SK-N-SH treated with all-trans-retinoic acid at 6 μM for 48 hours (cell line): ENCODE measurements around the gene F2.

Experiments used
- ATAC-seq: fragments of 200-7000 bp; cut with Tn5 transposase; 3 replicates; pipeline ENCODE4 v1.9.1; 2020; ENCODE audit warnings: mild to moderate bottlenecking, moderate library complexity
- ARNTL ChIP-seq: fragments of 450-650 bp; formaldehyde crosslinking; IDR thresholded peaks from 2 replicates; pipeline ENCODE4 v1.5.0; 2020; ENCODE audit warnings: low read depth, mild to moderate bottlenecking, moderate library complexity, borderline replicate concordance
- BACH2 ChIP-seq: fragments of 250-450 bp; sonication (Bioruptor Pico); IDR thresholded peaks from 2 replicates; pipeline ENCODE4 v1.9.0; 2021; ENCODE audit warnings: mild to moderate bottlenecking, borderline replicate concordance
- CSDC2 ChIP-seq: fragments of 250-450 bp; sonication (Bioruptor Pico); IDR thresholded peaks from 2 replicates; pipeline ENCODE4 v1.5.0; 2020; ENCODE audit warnings: mild to moderate bottlenecking, moderate library complexity
- CSRNP3 ChIP-seq: fragments of 250-450 bp; sonication (Bioruptor Pico); IDR thresholded peaks from 2 replicates; pipeline ENCODE4 v1.5.1; 2021; ENCODE audit warnings: mild to moderate bottlenecking, moderate library complexity
- ESRRG ChIP-seq: fragments of 250-450 bp; sonication (Bioruptor Pico); IDR thresholded peaks from 2 replicates; pipeline ENCODE4 v1.6.1; 2021; ENCODE audit warnings: mild to moderate bottlenecking
- GLIS3 ChIP-seq: fragments of 250-450 bp; sonication (Bioruptor Pico); IDR thresholded peaks from 2 replicates; pipeline ENCODE4 v1.5.0; 2020; ENCODE audit warnings: mild to moderate bottlenecking, moderate library complexity
- ISL1 ChIP-seq: fragments of 250-450 bp; sonication (Bioruptor Pico); IDR thresholded peaks from 2 replicates; pipeline ENCODE4 v2.1.2; 2022; ENCODE audit warnings: mild to moderate bottlenecking, moderate library complexity
- OSR1 ChIP-seq: fragments of 250-450 bp; sonication (Bioruptor Pico); IDR thresholded peaks from 2 replicates; pipeline ENCODE4 v1.8.0; 2022; ENCODE audit warnings: moderate library complexity, mild to moderate bottlenecking, inconsistent platforms
- PATZ1 ChIP-seq: fragments of 250-450 bp; sonication (Bioruptor Pico); IDR thresholded peaks from 2 replicates; pipeline ENCODE4 v1.8.0; 2020; ENCODE audit warnings: mild to moderate bottlenecking, moderate library complexity, borderline replicate concordance
- PPARA ChIP-seq: fragments of 250-450 bp; sonication (Bioruptor Pico); IDR thresholded peaks from 2 replicates; pipeline ENCODE4 v1.5.0; 2020; ENCODE audit warnings: mild to moderate bottlenecking, borderline replicate concordance
- RARB ChIP-seq: fragments of 250-450 bp; sonication (Bioruptor Pico); IDR thresholded peaks from 2 replicates; pipeline ENCODE4 v1.8.0; 2021; ENCODE audit warnings: mild to moderate bottlenecking, moderate library complexity
- TCF4 ChIP-seq: fragments of 250-450 bp; sonication (Bioruptor Pico); IDR thresholded peaks from 2 replicates; pipeline ENCODE4 v1.8.0; 2021; ENCODE audit warnings: mild to moderate bottlenecking, moderate library complexity, borderline replicate concordance
- TOX ChIP-seq: fragments of 250-450 bp; sonication (Bioruptor Pico); IDR thresholded peaks from 2 replicates; pipeline ENCODE4 v1.8.0; 2021; ENCODE audit warnings: mild to moderate bottlenecking, moderate library complexity, borderline replicate concordance
- ZC3H10 ChIP-seq: fragments of 250-450 bp; sonication (Bioruptor Pico); IDR thresholded peaks from 2 replicates; pipeline ENCODE4 v1.5.1; 2021; ENCODE audit warnings: mild to moderate bottlenecking, moderate library complexity
- ZFP3 ChIP-seq: fragments of 250-450 bp; sonication (Bioruptor Pico); IDR thresholded peaks from 2 replicates; pipeline ENCODE4 v1.5.0; 2020; ENCODE audit warnings: mild to moderate bottlenecking, moderate library complexity
- ZFP30 ChIP-seq: fragments of 450-650 bp; formaldehyde crosslinking; IDR thresholded peaks from 2 replicates; pipeline ENCODE4 v1.5.0; 2022; ENCODE audit warnings: mild to moderate bottlenecking, moderate library complexity
- ZNF565 ChIP-seq: fragments of 450-650 bp; formaldehyde crosslinking; conservative IDR thresholded peaks from 2 replicates; pipeline ENCODE4 v1.5.0; 2020; ENCODE audit warnings: low read depth, mild to moderate bottlenecking, moderate library complexity
- ZNF70 ChIP-seq: fragments of 450-650 bp; formaldehyde crosslinking; IDR thresholded peaks from 2 replicates; pipeline ENCODE4 v1.5.0; 2020; ENCODE audit warnings: mild to moderate bottlenecking, moderate library complexity
- TF ChIP-seq, protein P1 (sequence below): fragments of 250-450 bp; sonication (Bioruptor Pico); IDR thresholded peaks from 2 replicates; pipeline ENCODE4 v1.8.0; 2021; ENCODE audit warnings: low read depth, mild to moderate bottlenecking, moderate library complexity, borderline replicate concordance
- TF ChIP-seq, protein P2 (sequence below): fragments of 250-450 bp; sonication (Bioruptor Pico); IDR thresholded peaks from 2 replicates; pipeline ENCODE4 v1.5.0; 2020; ENCODE audit warnings: mild to moderate bottlenecking, moderate library complexity

F2 gene

DNA sequence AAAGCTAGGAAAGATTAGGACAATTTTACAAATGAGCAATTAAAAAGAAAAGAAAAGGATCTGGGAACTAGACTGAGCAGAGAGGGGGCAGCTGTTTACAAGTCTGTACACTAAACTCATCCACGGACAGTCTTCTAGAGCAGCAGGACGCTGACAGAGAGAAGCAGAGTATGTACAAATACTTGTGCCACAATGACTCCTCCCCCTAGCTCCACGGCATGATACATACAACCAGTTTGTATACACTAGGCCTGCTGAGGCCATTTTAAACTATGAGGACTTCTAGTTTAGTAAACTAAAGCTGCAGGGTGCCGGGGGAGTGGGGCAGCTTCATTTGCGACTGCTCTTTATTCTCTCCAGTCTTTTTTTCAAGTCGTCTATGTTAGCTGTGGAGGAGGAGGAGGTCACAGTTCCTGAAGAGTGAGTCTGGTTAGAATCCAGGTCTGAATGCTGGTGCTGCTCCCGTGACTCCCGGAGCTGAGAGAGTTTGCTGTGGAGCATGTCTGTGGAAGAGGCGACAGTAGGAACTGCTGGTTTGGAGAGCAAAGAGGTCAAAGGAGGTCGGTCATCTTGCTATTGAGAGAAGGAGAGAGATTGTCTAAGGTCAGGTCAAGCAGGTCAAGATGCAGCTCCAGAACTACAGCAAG lies 24.8 kb downstream of the F2 start:
- no peak for ATAC-seq
- TF ChIP-seq GLIS3 (CRISPR knock-in tag) (no peak), TOX (no peak), CSDC2 (CRISPR knock-in tag) (no peak), RARB (CRISPR knock-in tag) (no peak), TCF4 (CRISPR knock-in tag) (no peak), ESRRG (CRISPR knock-in tag) (no peak), ZFP30 (CRISPR knock-in tag) (no peak), PPARA (CRISPR knock-in tag) (no peak), ZFP3 (CRISPR knock-in tag) (no peak)
- TF ChIP-seq, protein P1, sequence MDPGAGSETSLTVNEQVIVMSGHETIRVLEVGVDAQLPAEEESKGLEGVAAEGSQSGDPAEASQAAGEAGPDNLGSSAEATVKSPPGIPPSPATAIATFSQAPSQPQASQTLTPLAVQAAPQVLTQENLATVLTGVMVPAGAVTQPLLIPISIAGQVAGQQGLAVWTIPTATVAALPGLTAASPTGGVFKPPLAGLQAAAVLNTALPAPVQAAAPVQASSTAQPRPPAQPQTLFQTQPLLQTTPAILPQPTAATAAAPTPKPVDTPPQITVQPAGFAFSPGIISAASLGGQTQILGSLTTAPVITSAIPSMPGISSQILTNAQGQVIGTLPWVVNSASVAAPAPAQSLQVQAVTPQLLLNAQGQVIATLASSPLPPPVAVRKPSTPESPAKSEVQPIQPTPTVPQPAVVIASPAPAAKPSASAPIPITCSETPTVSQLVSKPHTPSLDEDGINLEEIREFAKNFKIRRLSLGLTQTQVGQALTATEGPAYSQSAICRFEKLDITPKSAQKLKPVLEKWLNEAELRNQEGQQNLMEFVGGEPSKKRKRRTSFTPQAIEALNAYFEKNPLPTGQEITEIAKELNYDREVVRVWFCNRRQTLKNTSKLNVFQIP, result no peak
- TF ChIP-seq, protein P2, sequence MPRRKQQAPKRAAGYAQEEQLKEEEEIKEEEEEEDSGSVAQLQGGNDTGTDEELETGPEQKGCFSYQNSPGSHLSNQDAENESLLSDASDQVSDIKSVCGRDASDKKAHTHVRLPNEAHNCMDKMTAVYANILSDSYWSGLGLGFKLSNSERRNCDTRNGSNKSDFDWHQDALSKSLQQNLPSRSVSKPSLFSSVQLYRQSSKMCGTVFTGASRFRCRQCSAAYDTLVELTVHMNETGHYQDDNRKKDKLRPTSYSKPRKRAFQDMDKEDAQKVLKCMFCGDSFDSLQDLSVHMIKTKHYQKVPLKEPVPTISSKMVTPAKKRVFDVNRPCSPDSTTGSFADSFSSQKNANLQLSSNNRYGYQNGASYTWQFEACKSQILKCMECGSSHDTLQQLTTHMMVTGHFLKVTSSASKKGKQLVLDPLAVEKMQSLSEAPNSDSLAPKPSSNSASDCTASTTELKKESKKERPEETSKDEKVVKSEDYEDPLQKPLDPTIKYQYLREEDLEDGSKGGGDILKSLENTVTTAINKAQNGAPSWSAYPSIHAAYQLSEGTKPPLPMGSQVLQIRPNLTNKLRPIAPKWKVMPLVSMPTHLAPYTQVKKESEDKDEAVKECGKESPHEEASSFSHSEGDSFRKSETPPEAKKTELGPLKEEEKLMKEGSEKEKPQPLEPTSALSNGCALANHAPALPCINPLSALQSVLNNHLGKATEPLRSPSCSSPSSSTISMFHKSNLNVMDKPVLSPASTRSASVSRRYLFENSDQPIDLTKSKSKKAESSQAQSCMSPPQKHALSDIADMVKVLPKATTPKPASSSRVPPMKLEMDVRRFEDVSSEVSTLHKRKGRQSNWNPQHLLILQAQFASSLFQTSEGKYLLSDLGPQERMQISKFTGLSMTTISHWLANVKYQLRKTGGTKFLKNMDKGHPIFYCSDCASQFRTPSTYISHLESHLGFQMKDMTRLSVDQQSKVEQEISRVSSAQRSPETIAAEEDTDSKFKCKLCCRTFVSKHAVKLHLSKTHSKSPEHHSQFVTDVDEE (CRISPR knock-in tag), result no peak

DNA sequence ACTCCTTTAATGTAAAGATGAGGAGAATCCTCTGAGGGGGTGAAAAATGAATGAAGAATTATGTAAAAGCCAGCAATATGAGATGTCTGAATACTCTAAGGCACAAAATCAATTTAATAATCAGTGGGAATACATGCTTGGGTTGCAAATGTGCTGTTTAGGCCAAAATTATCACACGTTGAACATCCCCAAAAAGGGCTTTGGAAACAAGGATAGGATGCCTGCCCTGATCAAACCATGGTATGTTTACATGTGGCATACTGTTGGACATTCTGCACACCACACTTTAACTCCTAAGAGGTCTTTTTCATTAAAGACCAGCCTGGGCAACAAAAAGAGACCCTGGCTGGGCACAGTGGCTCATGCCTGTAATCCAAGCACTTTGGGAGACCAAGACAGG lies 26.3 kb downstream of the F2 start:
- TF ChIP-seq PATZ1 (CRISPR knock-in tag) (no peak), ZFP3 (CRISPR knock-in tag) (no peak), CSDC2 (CRISPR knock-in tag) (no peak), OSR1 (CRISPR knock-in tag) (no peak), ESRRG (CRISPR knock-in tag) (no peak), ZFP30 (CRISPR knock-in tag) (no peak), TOX (no peak), ISL1 (CRISPR knock-in tag) (no peak), ARNTL (no peak), BACH2 (no peak), GLIS3 (CRISPR knock-in tag) (no peak), ZNF70 (CRISPR knock-in tag) (no peak), ZNF565 (no peak)
- no peak for ATAC-seq

DNA sequence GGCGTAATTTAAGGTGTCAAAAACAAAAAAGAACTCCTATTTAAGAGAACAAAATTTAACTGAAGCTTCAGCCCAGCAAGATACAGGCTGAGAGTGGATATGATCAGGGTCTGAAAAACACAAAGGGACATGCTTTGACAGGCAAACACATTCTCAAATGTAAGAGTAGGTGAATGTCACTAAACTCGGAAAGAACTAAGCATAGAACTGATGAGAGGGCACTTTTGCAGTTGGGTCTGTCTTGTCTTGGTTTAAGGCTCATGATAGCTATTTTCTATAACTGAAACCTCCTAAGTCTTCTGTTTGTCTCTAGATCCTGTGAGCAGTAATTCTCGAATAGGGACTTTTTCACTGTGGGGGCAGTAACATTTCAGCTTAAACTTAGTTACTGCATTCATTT lies 27.0 kb downstream of the F2 start:
- ATAC-seq, result no peak
- TF ChIP-seq TOX, result no peak
- TF ChIP-seq ZC3H10, result no peak
- TF ChIP-seq ZFP30 (CRISPR knock-in tag), result no peak
- TF ChIP-seq ZNF565, result no peak
- no peak for TF ChIP-seq BACH2
- TF ChIP-seq, protein P1, result no peak

DNA sequence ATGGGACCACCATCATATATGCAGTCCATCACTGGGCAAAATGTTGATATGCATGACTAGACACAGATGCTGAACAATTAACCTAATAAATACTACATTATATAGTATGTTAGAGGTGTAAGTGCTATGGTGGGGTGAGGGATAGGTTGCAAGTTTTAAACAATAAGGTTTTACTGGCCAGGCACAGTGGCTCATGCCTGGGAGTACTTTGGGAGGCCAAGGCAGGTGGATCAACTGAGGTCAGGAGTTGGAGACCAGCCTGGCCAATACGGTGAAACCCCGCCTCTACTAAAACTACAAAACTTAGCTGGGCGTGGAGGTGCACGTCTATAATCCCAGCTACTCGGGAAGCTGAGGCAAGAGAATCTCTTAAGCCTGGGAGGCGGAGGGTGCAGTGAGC lies 28.1 kb downstream of the F2 start:
- ATAC-seq, result no peak

More for the DNA sequence above, 28.1 kb downstream of the F2 start:
- TF ChIP-seq ZFP3 (CRISPR knock-in tag) (no peak), PPARA (CRISPR knock-in tag) (no peak), GLIS3 (CRISPR knock-in tag) (no peak), CSRNP3 (CRISPR knock-in tag) (no peak), OSR1 (CRISPR knock-in tag) (no peak), ZFP30 (CRISPR knock-in tag) (no peak)
- TF ChIP-seq, protein P2 (CRISPR knock-in tag), result no peak
- TF ChIP-seq, protein P1, result no peak
